GM12891 (cell line): ENCODE measurements around the gene ZNF791.

Source experiments
- POLR2A ChIP-seq: IDR thresholded peaks from 2 replicates; pipeline ENCODE4 v1.6.1; 2011; ENCODE audit warnings: low read depth, low read length, control low read depth
- POLR2AphosphoS5 ChIP-seq: IDR thresholded peaks from 2 replicates; pipeline ENCODE4 v1.6.1; 2011; ENCODE audit warnings: low read depth, low read length, control low read depth
- SPI1 ChIP-seq: IDR thresholded peaks from 2 replicates; pipeline ENCODE4 v1.6.1; 2011; ENCODE audit warnings: low read depth, low read length, control low read depth
- TAF1 ChIP-seq: IDR thresholded peaks from 2 replicates; pipeline ENCODE4 v1.6.1; 2011; ENCODE audit warnings: low read depth, low read length, control low read depth

DNA sequence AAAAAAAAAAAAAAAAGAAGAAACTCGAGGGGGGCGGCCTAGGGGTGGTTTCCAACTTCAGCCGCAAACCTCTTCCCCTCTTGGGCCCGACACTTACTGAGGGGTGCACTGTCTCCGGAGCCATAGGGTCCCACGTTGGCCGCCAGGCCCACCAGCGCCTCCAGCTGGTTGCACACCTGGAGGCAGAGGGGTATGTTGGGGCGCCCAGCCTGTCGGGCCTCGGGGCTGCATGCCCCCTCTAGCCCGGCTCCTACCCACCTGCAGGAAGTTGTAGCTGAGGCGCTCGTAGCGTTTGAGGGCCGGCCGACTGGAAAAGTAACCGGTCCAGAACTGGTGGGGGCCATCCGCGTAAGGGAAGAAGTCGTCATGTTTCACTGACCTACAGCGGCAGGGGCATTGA is 47.2 kb downstream of the ZNF791 start:
- TF ChIP-seq SPI1 (no peak), POLR2A (no peak), TAF1 (no peak), POLR2AphosphoS5 (no peak)
